Epithelial cell of proximal tubule (primary cell): ENCODE measurements around the gene F13A1. TPM values are rescaled to one million over a fixed set of nuclear protein-coding genes. Genes with fewer than 3 reads are reported as not detected.

Experiments used
- DNase-seq: peaks from one replicate; pipeline ENCODE4 v3.0.0-alpha.2; 2011; ENCODE audit warnings: low read depth
- H3K4me3 ChIP-seq: 2 replicates; pipeline ENCODE4 v1.5.1; 2011; ENCODE audit warnings: low read depth, mild to moderate bottlenecking, low read length
- total RNA-seq: library from RNA; depleted of rRNA; stranded (reverse); fragments of >200 nt; gene quantifications from 2 replicates; pipeline ENCODE4 v1.2.3, GENCODE V29; 2015
- TF ChIP-seq, protein P1 (sequence below): conservative IDR thresholded peaks from 2 replicates; pipeline ENCODE4 v1.5.1; 2012; ENCODE audit warnings: low read depth, mild to moderate bottlenecking, low read length

F13A1 gene
- total RNA-seq, 1 donor from 2014 or later: 5.4 TPM

- TF ChIP-seq, protein P1, sequence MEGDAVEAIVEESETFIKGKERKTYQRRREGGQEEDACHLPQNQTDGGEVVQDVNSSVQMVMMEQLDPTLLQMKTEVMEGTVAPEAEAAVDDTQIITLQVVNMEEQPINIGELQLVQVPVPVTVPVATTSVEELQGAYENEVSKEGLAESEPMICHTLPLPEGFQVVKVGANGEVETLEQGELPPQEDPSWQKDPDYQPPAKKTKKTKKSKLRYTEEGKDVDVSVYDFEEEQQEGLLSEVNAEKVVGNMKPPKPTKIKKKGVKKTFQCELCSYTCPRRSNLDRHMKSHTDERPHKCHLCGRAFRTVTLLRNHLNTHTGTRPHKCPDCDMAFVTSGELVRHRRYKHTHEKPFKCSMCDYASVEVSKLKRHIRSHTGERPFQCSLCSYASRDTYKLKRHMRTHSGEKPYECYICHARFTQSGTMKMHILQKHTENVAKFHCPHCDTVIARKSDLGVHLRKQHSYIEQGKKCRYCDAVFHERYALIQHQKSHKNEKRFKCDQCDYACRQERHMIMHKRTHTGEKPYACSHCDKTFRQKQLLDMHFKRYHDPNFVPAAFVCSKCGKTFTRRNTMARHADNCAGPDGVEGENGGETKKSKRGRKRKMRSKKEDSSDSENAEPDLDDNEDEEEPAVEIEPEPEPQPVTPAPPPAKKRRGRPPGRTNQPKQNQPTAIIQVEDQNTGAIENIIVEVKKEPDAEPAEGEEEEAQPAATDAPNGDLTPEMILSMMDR: no peak
- no peak for DNase-seq
- H3K4me3 ChIP-seq: no peak overlapping the region
Measured at GRCh38 chr6:6121943-6122342, 198.5 kb downstream of the F13A1 start.

DNA sequence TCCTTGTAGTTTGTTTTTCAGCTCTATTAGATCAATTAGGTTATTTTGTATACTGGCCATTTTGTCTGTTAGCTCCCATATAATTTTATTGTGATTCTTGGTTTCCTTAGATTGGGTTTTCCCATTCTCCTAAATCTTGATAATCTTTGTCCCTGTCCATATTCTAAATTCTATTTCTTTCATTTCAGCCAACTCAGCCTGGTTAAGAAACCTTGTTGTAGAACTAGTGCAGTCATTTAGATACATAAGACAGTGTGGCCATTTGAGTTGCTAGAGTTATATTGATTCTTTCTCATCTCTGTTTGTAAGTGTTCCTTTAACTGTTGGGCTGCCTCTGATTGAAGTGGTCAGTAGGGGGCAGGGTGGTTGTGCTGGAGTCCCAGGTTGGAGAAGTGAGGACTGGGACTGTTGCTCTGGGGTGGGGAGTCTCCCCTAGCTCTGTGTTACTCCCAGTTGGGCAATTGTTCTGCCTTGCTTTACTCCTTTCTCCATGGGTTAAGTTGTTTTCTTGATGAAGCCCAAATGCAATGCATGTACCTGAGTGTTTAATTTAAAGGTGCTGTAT lies 214.9 kb downstream of the F13A1 start:
- no peak overlapping the region for H3K4me3 ChIP-seq
- no peak for DNase-seq
- TF ChIP-seq, protein P1: peak; percentile 46
